A549 (cell line): ENCODE measurements around the gene PLXNA1. TPM values are rescaled to one million over a fixed set of nuclear protein-coding genes. Genes with fewer than 3 reads are reported as not detected.

Experiments
- ATAC-seq, 2 experiments: fragments of 200-7000 bp in 1 of 2; fragments of >200 bp in 1 of 2; cut with Nextera tagmentation in 1 of 2; cut with Tn5 transposase in 1 of 2; 3 replicates each; pipeline versions ENCODE4 v1.8.0 to v1.9.1; 2018 to 2020; ENCODE audit warnings: mild to moderate bottlenecking in 1 of 2, moderate library complexity in 1 of 2
- CTCF ChIA-PET: fragments of 300-600 bp; sonication (Branson Sonifier 250); formaldehyde crosslinking; extraction: SDS; loops from one replicate; lab custom pipeline; 2021; ENCODE audit warnings: antibody characterized with exemption, inconsistent platforms; lab: Yijun Ruan, JAX
- POLR2A ChIA-PET: fragments of 350-600 bp; formaldehyde crosslinking; extraction: SDS; loops from one replicate; lab custom pipeline; 2021; ENCODE audit warnings: antibody characterized with exemption, inconsistent platforms; lab: Yijun Ruan, JAX
- DNase-seq, 2 experiments: peaks; one replicate each; pipeline versions ENCODE4 v3.0.0 to v3.0.0-alpha.2; 2011 to 2016; ENCODE audit warnings: low read depth in 1 of 2, low spot score in 1 of 2
- FAIRE-seq: peaks from 2 replicates; lab custom pipeline; 2011; peaks lifted over from hg19 to GRCh38; lab: Jason Lieb, UNC
- H3K27ac ChIP-seq, 2 experiments: fragments of >200 bp; sonication (Bioruptor Twin); formaldehyde crosslinking; 3 replicates each; pipeline ENCODE4 v1.5.1; 2016 to 2017
- H3K4me1 ChIP-seq: fragments of >200 bp; sonication (Bioruptor Twin); formaldehyde crosslinking; 3 replicates; pipeline ENCODE4 v1.6.1; 2016
- H3K4me2 ChIP-seq: fragments of >200 bp; sonication (Bioruptor Twin); formaldehyde crosslinking; 3 replicates; pipeline ENCODE4 v1.6.1; 2016
- H3K4me3 ChIP-seq: fragments of >200 bp; sonication (Bioruptor Twin); formaldehyde crosslinking; 3 replicates; pipeline ENCODE4 v1.5.1; 2016
- H3K9me3 ChIP-seq: fragments of >200 bp; sonication (Bioruptor Twin); formaldehyde crosslinking; 3 replicates; pipeline ENCODE4 v1.6.1; 2016
- CHD4 ChIP-seq: fragments of 200-600 bp; sonication (generic); IDR thresholded peaks from 2 replicates; pipeline ENCODE4 v1.6.1; 2016; ENCODE audit warnings: antibody characterized with exemption, mild to moderate bottlenecking, borderline replicate concordance
- HEYL ChIP-seq: fragments of 250-450 bp; sonication (Bioruptor Pico); IDR thresholded peaks from 2 replicates; pipeline ENCODE4 v1.8.0; 2021; ENCODE audit warnings: mild to moderate bottlenecking, moderate library complexity
- MAZ ChIP-seq: fragments of 150-350 bp; IDR thresholded peaks from 2 replicates; pipeline ENCODE4 v1.6.1; 2014; ENCODE audit warnings: antibody characterized with exemption, low read depth, low read length, borderline replicate concordance
- NR3C1 ChIP-seq: fragments of >200 bp; sonication (Bioruptor Twin); formaldehyde crosslinking; IDR thresholded peaks from 3 replicates; pipeline ENCODE4 v1.6.1; 2017
- PHF8 ChIP-seq: fragments of 200-600 bp; sonication (generic); IDR thresholded peaks from 2 replicates; pipeline ENCODE4 v1.6.1; 2016; ENCODE audit warnings: low read depth, mild to moderate bottlenecking, antibody characterized with exemption, moderate library complexity, borderline replicate concordance
- RAD21 ChIP-seq, 2 experiments: fragments of >200 bp in 1 of 2; sonication (Bioruptor Twin) in 1 of 2; formaldehyde crosslinking in 1 of 2; IDR thresholded peaks in 1 of 2; conservative IDR thresholded peaks in 1 of 2; 2 replicates in 1 of 2; 3 replicates in 1 of 2; pipeline ENCODE4 v1.6.1; 2012 to 2018; ENCODE audit warnings: inconsistent platforms in 1 of 2
- RFX5 ChIP-seq: fragments of 450-650 bp; IDR thresholded peaks from 2 replicates; pipeline ENCODE4 v1.7.1; 2014; ENCODE audit warnings: antibody characterized with exemption, mild to moderate bottlenecking, moderate library complexity
- RNF2 ChIP-seq: fragments of 200-600 bp; sonication (generic); IDR thresholded peaks from 2 replicates; pipeline ENCODE4 v1.6.1; 2016; ENCODE audit warnings: low read depth, mild to moderate bottlenecking, antibody characterized with exemption, moderate library complexity, borderline replicate concordance
- TP53 ChIP-seq: fragments of 250-450 bp; sonication (Bioruptor Pico); IDR thresholded peaks from 2 replicates; pipeline ENCODE4 v1.5.0; 2021; ENCODE audit warnings: mild to moderate bottlenecking, moderate library complexity
- ZNF302 ChIP-seq: fragments of 250-450 bp; sonication (Bioruptor Pico); IDR thresholded peaks from 2 replicates; pipeline ENCODE4 v1.9.0; 2021; ENCODE audit warnings: inconsistent platforms, mild to moderate bottlenecking, moderate library complexity
- WGBS: methylation state at CpG from one replicate; pipeline ENCODE4 v1.1.6; 2017; ENCODE audit errors: missing lambda C conversion rate; 5-methylcytosine and 5-hydroxymethylcytosine counted together
- polyA plus RNA-seq, 4 experiments: library from polyadenylated mRNA; depleted of rRNA in 3 of 4; stranded (reverse); fragments of >200 nt; fragmentation: RNase III in 1 of 4; extraction: RNeasy Plus Mini Kit Qiagen cat#74134 plus additional on column Dnase treatment in 1 of 4; gene quantifications; 2 replicates in 3 of 4; 3 replicates in 1 of 4; pipeline ENCODE4 v1.2.3, GENCODE V29; 2011 to 2017
- TF ChIP-seq, protein P1 (sequence below): fragments of 200-600 bp; sonication (generic); IDR thresholded peaks from 2 replicates; pipeline ENCODE4 v1.6.1; 2016; ENCODE audit warnings: antibody characterized with exemption, mild to moderate bottlenecking, moderate library complexity
- TF ChIP-seq, protein P2 (sequence below): fragments of >200 bp; sonication (Bioruptor Twin); formaldehyde crosslinking; IDR thresholded peaks from 3 replicates; pipeline ENCODE4 v1.5.1; 2016
- TF ChIP-seq, protein P3 (sequence below): IDR thresholded peaks from 2 replicates; pipeline ENCODE4 v1.6.1; 2012
- TF ChIP-seq, protein P4 (sequence below): fragments of 250-450 bp; sonication (Bioruptor Pico); IDR thresholded peaks from 2 replicates; pipeline ENCODE4 v1.5.0; 2020; ENCODE audit warnings: low read depth, mild to moderate bottlenecking, moderate library complexity
- TF ChIP-seq, protein P5 (sequence below): fragments of 250-450 bp; sonication (Bioruptor Pico); IDR thresholded peaks from 2 replicates; pipeline ENCODE4 v1.5.0; 2021; ENCODE audit warnings: mild to moderate bottlenecking, moderate library complexity, borderline replicate concordance

Gene PLXNA1
- polyA plus RNA-seq, 2 of the 4 experiments (the other 2 are of a cell fraction), result 9.1 to 16.3 TPM

DNA sequence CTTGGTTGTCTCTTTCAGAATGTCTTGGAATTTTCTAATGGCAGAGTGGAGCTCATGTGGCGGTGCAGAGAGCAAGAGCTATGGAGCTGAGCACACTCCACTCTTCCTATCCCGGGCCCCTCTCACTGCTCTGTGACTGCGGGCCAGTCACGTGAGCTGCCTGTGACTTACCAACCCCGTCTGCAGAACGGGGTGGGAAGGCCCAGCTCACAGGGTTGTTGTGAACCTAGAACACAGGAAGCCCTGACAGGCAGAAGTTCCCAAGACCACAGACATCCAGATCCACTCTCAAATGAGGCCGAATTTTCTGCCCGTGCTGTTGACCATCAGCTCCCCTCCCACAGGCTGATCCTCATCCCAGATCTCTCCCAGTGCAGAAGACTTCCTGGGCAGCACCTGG is 35.5 kb upstream of the PLXNA1 start (continued):
- TF ChIP-seq MAZ, result no peak
- TF ChIP-seq, all 56 proteins: peak for 0

DNA sequence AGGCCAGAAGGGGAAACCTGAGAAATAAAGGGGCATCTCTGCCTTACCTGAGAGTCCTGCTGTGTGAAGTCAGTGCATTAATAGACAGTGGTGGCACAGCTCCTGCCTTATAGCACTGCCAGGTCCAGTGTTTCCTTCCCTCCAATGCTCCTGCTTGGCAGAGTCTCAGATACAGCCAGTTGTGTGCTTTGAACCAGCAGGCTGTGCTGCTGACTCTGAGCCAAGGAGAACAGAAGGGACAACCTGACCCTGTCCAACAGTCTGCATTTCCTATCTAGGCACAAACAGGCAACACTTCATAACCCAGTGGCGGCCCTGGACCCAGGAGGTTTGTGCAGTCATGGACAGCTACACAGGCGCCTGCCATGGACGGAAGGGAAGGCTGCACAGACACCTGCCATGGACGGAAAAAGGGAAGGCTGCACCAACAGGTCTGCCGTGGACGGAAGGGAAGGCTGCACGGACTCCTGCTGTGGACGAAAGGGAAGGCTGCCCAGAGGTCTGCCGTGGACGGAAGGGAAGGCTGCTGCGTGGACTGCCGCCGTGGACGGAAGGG is 33.9 kb upstream of the PLXNA1 start:
- 94% methylated on average over 13 of the region's 14 CpGs for WGBS
- no peaks in the 10 kb centered on the region for H3K9me3 ChIP-seq
- H3K4me1 ChIP-seq, result no peaks in the 10 kb centered on the region
- H3K27ac ChIP-seq, result no peak overlapping the region
- POLR2A ChIA-PET, result no interaction called here
- FAIRE-seq (no peak), ATAC-seq (no peak), DNase-seq (no peak)
- H3K4me2 ChIP-seq, result no peak overlapping the region
- CTCF ChIA-PET, result no interaction called here
- H3K4me3 ChIP-seq, result no peak overlapping the region
- TF ChIP-seq RAD21 (conservative IDR thresholded peaks at IDR 0.05 in 1 of 2, IDR thresholded peaks at IDR 0.05 in 1 of 2) (no peak), MAZ (no peak), RNF2 (no peak), RFX5 (no peak)
- TF ChIP-seq, protein P1, sequence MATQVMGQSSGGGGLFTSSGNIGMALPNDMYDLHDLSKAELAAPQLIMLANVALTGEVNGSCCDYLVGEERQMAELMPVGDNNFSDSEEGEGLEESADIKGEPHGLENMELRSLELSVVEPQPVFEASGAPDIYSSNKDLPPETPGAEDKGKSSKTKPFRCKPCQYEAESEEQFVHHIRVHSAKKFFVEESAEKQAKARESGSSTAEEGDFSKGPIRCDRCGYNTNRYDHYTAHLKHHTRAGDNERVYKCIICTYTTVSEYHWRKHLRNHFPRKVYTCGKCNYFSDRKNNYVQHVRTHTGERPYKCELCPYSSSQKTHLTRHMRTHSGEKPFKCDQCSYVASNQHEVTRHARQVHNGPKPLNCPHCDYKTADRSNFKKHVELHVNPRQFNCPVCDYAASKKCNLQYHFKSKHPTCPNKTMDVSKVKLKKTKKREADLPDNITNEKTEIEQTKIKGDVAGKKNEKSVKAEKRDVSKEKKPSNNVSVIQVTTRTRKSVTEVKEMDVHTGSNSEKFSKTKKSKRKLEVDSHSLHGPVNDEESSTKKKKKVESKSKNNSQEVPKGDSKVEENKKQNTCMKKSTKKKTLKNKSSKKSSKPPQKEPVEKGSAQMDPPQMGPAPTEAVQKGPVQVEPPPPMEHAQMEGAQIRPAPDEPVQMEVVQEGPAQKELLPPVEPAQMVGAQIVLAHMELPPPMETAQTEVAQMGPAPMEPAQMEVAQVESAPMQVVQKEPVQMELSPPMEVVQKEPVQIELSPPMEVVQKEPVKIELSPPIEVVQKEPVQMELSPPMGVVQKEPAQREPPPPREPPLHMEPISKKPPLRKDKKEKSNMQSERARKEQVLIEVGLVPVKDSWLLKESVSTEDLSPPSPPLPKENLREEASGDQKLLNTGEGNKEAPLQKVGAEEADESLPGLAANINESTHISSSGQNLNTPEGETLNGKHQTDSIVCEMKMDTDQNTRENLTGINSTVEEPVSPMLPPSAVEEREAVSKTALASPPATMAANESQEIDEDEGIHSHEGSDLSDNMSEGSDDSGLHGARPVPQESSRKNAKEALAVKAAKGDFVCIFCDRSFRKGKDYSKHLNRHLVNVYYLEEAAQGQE, result no peak
- TF ChIP-seq, all 56 proteins: peak for 0

DNA sequence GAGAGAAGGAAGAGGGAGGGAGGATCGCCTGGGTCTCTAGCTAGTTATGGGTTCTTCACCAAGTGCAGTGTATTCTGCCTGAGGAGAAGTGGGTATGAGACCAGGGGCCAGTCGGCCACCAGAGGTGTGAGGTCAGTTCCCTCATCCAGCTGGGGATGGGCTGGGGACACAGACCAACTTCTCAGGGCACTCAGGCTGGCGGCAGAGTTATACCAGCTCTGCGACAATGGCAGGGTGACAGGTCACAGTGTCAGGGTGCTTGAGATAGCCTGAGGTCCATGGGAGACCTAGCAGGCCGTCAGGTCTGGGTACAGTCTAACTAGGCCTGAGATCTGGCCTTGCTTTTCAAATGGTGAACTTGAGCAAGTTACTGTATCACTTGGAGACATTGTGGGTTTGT is 31.4 kb upstream of the PLXNA1 start:
- FAIRE-seq (no peak), DNase-seq (no peak), ATAC-seq (no peak)
- H3K27ac ChIP-seq, result no peak overlapping the region
- no peak overlapping the region for H3K4me3 ChIP-seq
- H3K4me1 ChIP-seq, result no peaks in the 10 kb centered on the region
- ChIA-PET POLR2A (no interaction called here), CTCF (interaction anchor here (0.8 to 2.6 kb wide), 4 partner anchors 13 to 199 kb away, joined by 3 to 10 read pairs (median 4); partner anchors contain the start of gene PLXNA1)
- TF ChIP-seq ZNF302 (no peak), NR3C1 (no peak), CHD4 (no peak), HEYL (CRISPR knock-in tag) (no peak), PHF8 (no peak), TP53 (CRISPR knock-in tag) (no peak)
- TF ChIP-seq, protein P2, sequence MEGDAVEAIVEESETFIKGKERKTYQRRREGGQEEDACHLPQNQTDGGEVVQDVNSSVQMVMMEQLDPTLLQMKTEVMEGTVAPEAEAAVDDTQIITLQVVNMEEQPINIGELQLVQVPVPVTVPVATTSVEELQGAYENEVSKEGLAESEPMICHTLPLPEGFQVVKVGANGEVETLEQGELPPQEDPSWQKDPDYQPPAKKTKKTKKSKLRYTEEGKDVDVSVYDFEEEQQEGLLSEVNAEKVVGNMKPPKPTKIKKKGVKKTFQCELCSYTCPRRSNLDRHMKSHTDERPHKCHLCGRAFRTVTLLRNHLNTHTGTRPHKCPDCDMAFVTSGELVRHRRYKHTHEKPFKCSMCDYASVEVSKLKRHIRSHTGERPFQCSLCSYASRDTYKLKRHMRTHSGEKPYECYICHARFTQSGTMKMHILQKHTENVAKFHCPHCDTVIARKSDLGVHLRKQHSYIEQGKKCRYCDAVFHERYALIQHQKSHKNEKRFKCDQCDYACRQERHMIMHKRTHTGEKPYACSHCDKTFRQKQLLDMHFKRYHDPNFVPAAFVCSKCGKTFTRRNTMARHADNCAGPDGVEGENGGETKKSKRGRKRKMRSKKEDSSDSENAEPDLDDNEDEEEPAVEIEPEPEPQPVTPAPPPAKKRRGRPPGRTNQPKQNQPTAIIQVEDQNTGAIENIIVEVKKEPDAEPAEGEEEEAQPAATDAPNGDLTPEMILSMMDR, result no peak
- TF ChIP-seq, protein P3, sequence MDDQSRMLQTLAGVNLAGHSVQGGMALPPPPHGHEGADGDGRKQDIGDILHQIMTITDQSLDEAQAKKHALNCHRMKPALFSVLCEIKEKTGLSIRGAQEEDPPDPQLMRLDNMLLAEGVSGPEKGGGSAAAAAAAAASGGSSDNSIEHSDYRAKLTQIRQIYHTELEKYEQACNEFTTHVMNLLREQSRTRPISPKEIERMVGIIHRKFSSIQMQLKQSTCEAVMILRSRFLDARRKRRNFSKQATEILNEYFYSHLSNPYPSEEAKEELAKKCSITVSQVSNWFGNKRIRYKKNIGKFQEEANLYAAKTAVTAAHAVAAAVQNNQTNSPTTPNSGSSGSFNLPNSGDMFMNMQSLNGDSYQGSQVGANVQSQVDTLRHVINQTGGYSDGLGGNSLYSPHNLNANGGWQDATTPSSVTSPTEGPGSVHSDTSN, result no peak
- TF ChIP-seq, protein P1, result no peak
- TF ChIP-seq, protein P4, sequence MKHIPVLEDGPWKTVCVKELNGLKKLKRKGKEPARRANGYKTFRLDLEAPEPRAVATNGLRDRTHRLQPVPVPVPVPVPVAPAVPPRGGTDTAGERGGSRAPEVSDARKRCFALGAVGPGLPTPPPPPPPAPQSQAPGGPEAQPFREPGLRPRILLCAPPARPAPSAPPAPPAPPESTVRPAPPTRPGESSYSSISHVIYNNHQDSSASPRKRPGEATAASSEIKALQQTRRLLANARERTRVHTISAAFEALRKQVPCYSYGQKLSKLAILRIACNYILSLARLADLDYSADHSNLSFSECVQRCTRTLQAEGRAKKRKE (CRISPR knock-in tag), result no peak
- TF ChIP-seq, protein P5, sequence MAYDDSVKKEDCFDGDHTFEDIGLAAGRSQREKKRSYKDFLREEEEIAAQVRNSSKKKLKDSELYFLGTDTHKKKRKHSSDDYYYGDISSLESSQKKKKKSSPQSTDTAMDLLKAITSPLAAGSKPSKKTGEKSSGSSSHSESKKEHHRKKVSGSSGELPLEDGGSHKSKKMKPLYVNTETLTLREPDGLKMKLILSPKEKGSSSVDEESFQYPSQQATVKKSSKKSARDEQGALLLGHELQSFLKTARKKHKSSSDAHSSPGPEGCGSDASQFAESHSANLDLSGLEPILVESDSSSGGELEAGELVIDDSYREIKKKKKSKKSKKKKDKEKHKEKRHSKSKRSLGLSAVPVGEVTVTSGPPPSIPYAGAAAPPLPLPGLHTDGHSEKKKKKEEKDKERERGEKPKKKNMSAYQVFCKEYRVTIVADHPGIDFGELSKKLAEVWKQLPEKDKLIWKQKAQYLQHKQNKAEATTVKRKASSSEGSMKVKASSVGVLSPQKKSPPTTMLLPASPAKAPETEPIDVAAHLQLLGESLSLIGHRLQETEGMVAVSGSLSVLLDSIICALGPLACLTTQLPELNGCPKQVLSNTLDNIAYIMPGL (CRISPR knock-in tag), result no peak
- no peaks in the 10 kb centered on the region for H3K9me3 ChIP-seq
- no peak overlapping the region for H3K4me2 ChIP-seq
- WGBS, result 99% methylated on average over 5 of the region's 5 CpGs
